A549 (cell line): ENCODE results near the gene CHST11. TPM values are rescaled to one million over a fixed set of nuclear protein-coding genes. Genes with fewer than 3 reads are reported as not detected.

Experiments used
- ATAC-seq, 2 experiments: fragments of 200-7000 bp in 1 of 2; fragments of >200 bp in 1 of 2; cut with Nextera tagmentation in 1 of 2; cut with Tn5 transposase in 1 of 2; 3 replicates each; pipeline versions ENCODE4 v1.8.0 to v1.9.1; 2018 to 2020; ENCODE audit warnings: mild to moderate bottlenecking in 1 of 2, moderate library complexity in 1 of 2
- CTCF ChIA-PET: fragments of 300-600 bp; sonication (Branson Sonifier 250); formaldehyde crosslinking; extraction: SDS; loops from one replicate; lab custom pipeline; 2021; ENCODE audit warnings: antibody characterized with exemption, inconsistent platforms; lab: Yijun Ruan, JAX
- POLR2A ChIA-PET: fragments of 350-600 bp; formaldehyde crosslinking; extraction: SDS; loops from one replicate; lab custom pipeline; 2021; ENCODE audit warnings: antibody characterized with exemption, inconsistent platforms; lab: Yijun Ruan, JAX
- DNase-seq, 2 experiments: peaks; one replicate each; pipeline versions ENCODE4 v3.0.0 to v3.0.0-alpha.2; 2011 to 2016; ENCODE audit warnings: low read depth in 1 of 2, low spot score in 1 of 2
- FAIRE-seq: peaks from 2 replicates; lab custom pipeline; 2011; peaks lifted over from hg19 to GRCh38; lab: Jason Lieb, UNC
- H3K27ac ChIP-seq, 2 experiments: fragments of >200 bp; sonication (Bioruptor Twin); formaldehyde crosslinking; 3 replicates each; pipeline ENCODE4 v1.5.1; 2016 to 2017
- H3K4me1 ChIP-seq: fragments of >200 bp; sonication (Bioruptor Twin); formaldehyde crosslinking; 3 replicates; pipeline ENCODE4 v1.6.1; 2016
- H3K4me2 ChIP-seq: fragments of >200 bp; sonication (Bioruptor Twin); formaldehyde crosslinking; 3 replicates; pipeline ENCODE4 v1.6.1; 2016
- H3K4me3 ChIP-seq: fragments of >200 bp; sonication (Bioruptor Twin); formaldehyde crosslinking; 3 replicates; pipeline ENCODE4 v1.5.1; 2016
- H3K9me3 ChIP-seq: fragments of >200 bp; sonication (Bioruptor Twin); formaldehyde crosslinking; 3 replicates; pipeline ENCODE4 v1.6.1; 2016
- CBX8 ChIP-seq: fragments of 200-600 bp; sonication (generic); IDR thresholded peaks from 2 replicates; pipeline ENCODE4 v1.6.1; 2016
- CEBPB ChIP-seq, 2 experiments: fragments of >200 bp in 1 of 2; sonication (Bioruptor Twin) in 1 of 2; formaldehyde crosslinking in 1 of 2; IDR thresholded peaks; 2 replicates each; pipeline ENCODE4 v1.6.1; 2012 to 2016
- CHD2 ChIP-seq: fragments of 150-350 bp; IDR thresholded peaks from 2 replicates; pipeline ENCODE4 v1.6.1; 2014; ENCODE audit warnings: low read length; ENCODE audit not compliant: partially characterized antibody
- CHD4 ChIP-seq: fragments of 200-600 bp; sonication (generic); IDR thresholded peaks from 2 replicates; pipeline ENCODE4 v1.6.1; 2016; ENCODE audit warnings: antibody characterized with exemption, mild to moderate bottlenecking, borderline replicate concordance
- E2F6 ChIP-seq: IDR thresholded peaks from 2 replicates; pipeline ENCODE4 v1.6.1; 2012; ENCODE audit warnings: low read depth, borderline replicate concordance
- EHF ChIP-seq: fragments of 250-450 bp; sonication (Bioruptor Pico); IDR thresholded peaks from 2 replicates; pipeline ENCODE4 v1.5.0; 2020; ENCODE audit warnings: mild to moderate bottlenecking
- ESRRA ChIP-seq: fragments of 150-350 bp; IDR thresholded peaks from 2 replicates; pipeline ENCODE4 v1.6.1; 2014; ENCODE audit warnings: mild to moderate bottlenecking, low read length, borderline replicate concordance
- FOSL2 ChIP-seq, 2 experiments: fragments of 450-650 bp in 1 of 2; fragments of >200 bp in 1 of 2; sonication (Bioruptor Twin) in 1 of 2; formaldehyde crosslinking; IDR thresholded peaks; 2 replicates each; pipeline versions ENCODE4 v1.5.0 to v1.6.1; 2016 to 2020; ENCODE audit warnings: mild to moderate bottlenecking in 1 of 2, moderate library complexity in 1 of 2
- GATA3 ChIP-seq: IDR thresholded peaks from 2 replicates; pipeline ENCODE4 v1.6.1; 2012; ENCODE audit warnings: borderline replicate concordance
- HES2 ChIP-seq: fragments of >200 bp; sonication (Bioruptor Twin); formaldehyde crosslinking; IDR thresholded peaks from 2 replicates; pipeline ENCODE4 v1.6.1; 2016
- HEYL ChIP-seq: fragments of 250-450 bp; sonication (Bioruptor Pico); IDR thresholded peaks from 2 replicates; pipeline ENCODE4 v1.8.0; 2021; ENCODE audit warnings: mild to moderate bottlenecking, moderate library complexity
- HOXA7 ChIP-seq: fragments of 250-450 bp; sonication (Bioruptor Pico); IDR thresholded peaks from 2 replicates; pipeline ENCODE4 v1.5.0; 2020; ENCODE audit warnings: mild to moderate bottlenecking, moderate library complexity
- HOXB5 ChIP-seq: fragments of 250-450 bp; sonication (Bioruptor Pico); IDR thresholded peaks from 2 replicates; pipeline ENCODE4 v1.5.0; 2020; ENCODE audit warnings: mild to moderate bottlenecking, moderate library complexity
- JUN ChIP-seq, 2 experiments: fragments of >200 bp; sonication (Bioruptor Twin); formaldehyde crosslinking; IDR thresholded peaks; 2 replicates in 1 of 2; 3 replicates in 1 of 2; pipeline ENCODE4 v1.6.1; 2016 to 2017
- MAFK ChIP-seq: fragments of 450-650 bp; IDR thresholded peaks from 2 replicates; pipeline ENCODE4 v1.6.1; 2014; ENCODE audit not compliant: partially characterized antibody
- MAX ChIP-seq: IDR thresholded peaks from 2 replicates; pipeline ENCODE4 v1.6.1; 2012
- NR3C1 ChIP-seq: fragments of >200 bp; sonication (Bioruptor Twin); formaldehyde crosslinking; IDR thresholded peaks from 3 replicates; pipeline ENCODE4 v1.6.1; 2017
- PBX3 ChIP-seq: IDR thresholded peaks from 2 replicates; pipeline ENCODE4 v1.6.1; 2012
- PHF8 ChIP-seq: fragments of 200-600 bp; sonication (generic); IDR thresholded peaks from 2 replicates; pipeline ENCODE4 v1.6.1; 2016; ENCODE audit warnings: low read depth, mild to moderate bottlenecking, antibody characterized with exemption, moderate library complexity, borderline replicate concordance
- POLR2A ChIP-seq: IDR thresholded peaks from 2 replicates; pipeline ENCODE4 v1.6.1; 2012; ENCODE audit warnings: mild to moderate bottlenecking, low read length
- RARB ChIP-seq: fragments of 250-450 bp; sonication (Bioruptor Pico); IDR thresholded peaks from 2 replicates; pipeline ENCODE4 v1.8.0; 2021; ENCODE audit warnings: mild to moderate bottlenecking, moderate library complexity
- TFCP2L1 ChIP-seq: fragments of 250-450 bp; sonication (Bioruptor Pico); IDR thresholded peaks from 2 replicates; pipeline ENCODE4 v1.5.0; 2021; ENCODE audit warnings: mild to moderate bottlenecking
- TP53 ChIP-seq: fragments of 250-450 bp; sonication (Bioruptor Pico); IDR thresholded peaks from 2 replicates; pipeline ENCODE4 v1.5.0; 2021; ENCODE audit warnings: mild to moderate bottlenecking, moderate library complexity
- ZC3H11A ChIP-seq: fragments of 450-650 bp; IDR thresholded peaks from 2 replicates; pipeline ENCODE4 v1.6.1; 2014; ENCODE audit warnings: antibody characterized with exemption, mild to moderate bottlenecking
- WGBS: methylation state at CpG from one replicate; pipeline ENCODE4 v1.1.6; 2017; ENCODE audit errors: missing lambda C conversion rate; 5-methylcytosine and 5-hydroxymethylcytosine counted together
- polyA plus RNA-seq, 4 experiments: library from polyadenylated mRNA; depleted of rRNA in 3 of 4; stranded (reverse); fragments of >200 nt; fragmentation: RNase III in 1 of 4; extraction: RNeasy Plus Mini Kit Qiagen cat#74134 plus additional on column Dnase treatment in 1 of 4; gene quantifications; 2 replicates in 3 of 4; 3 replicates in 1 of 4; pipeline ENCODE4 v1.2.3, GENCODE V29; 2011 to 2017

CHST11 gene
- polyA plus RNA-seq, 2 of the 4 experiments (the other 2 are of a cell fraction), result 19.2 to 21.8 TPM

- CTCF ChIA-PET, result interaction anchor here (0.6 to 1.6 kb wide), 3 partner anchors 91 to 247 kb away, joined by 3 to 8 read pairs (median 3); no protein-coding TSS in a partner anchor
- ATAC-seq, result no peak
- peak overlapping the region in 1 of 2 experiments; percentile 72; a peak in 3 of 6 replicates for H3K27ac ChIP-seq
- no peak overlapping the region for H3K4me3 ChIP-seq
- TF ChIP-seq TFCP2L1 (CRISPR knock-in tag) (no peak), PBX3 (no peak), CEBPB (IDR thresholded peaks at IDR 0.05) (no peak), POLR2A (no peak), GATA3 (no peak), TP53 (CRISPR knock-in tag) (no peak), MAFK (no peak), EHF (CRISPR knock-in tag) (no peak), CHD2 (no peak), MAX (no peak), CBX8 (no peak), FOSL2 (IDR thresholded peaks at IDR 0.05) (no peak), FOSL2 (CRISPR knock-in tag; IDR thresholded peaks at IDR 0.05) (no peak), HOXA7 (CRISPR knock-in tag) (no peak)
- DNase-seq, result no peak
- no peak for FAIRE-seq
- H3K4me2 ChIP-seq, result no peak overlapping the region; the same call in 2 of the 3 replicates
- H3K4me1 ChIP-seq, result peaks cover 51% of the 10 kb centered on the region
- WGBS, result 96% methylated on average over 6 of the region's 6 CpGs
- no peaks in the 10 kb centered on the region for H3K9me3 ChIP-seq
- POLR2A ChIA-PET, result no interaction called here
Measured at GRCh38 chr12:104576187-104576778, 119.5 kb downstream of the CHST11 start.

- no peaks in the 10 kb centered on the region for H3K9me3 ChIP-seq
- CTCF ChIA-PET, result no interaction called here
- peaks cover 53% of the 10 kb centered on the region for H3K4me1 ChIP-seq
- FAIRE-seq (no peak), ATAC-seq (no peak; a peak in 1 of 6 replicates), DNase-seq (no peak)
- POLR2A ChIA-PET, result interaction anchor here (1.2 kb wide), 1 partner anchor 11 kb away, joined by 3 read pairs; no protein-coding TSS in a partner anchor
- H3K27ac ChIP-seq, result peak overlapping the region in 1 of 2 experiments; percentile 72; a peak in 4 of 6 replicates
- peak overlapping the region; percentile 6; the same call in 1 of the 3 replicates for H3K4me2 ChIP-seq
- WGBS, result 76% methylated on average over 6 of the region's 6 CpGs
- TF ChIP-seq HEYL (CRISPR knock-in tag) (no peak), ESRRA (no peak), CHD4 (no peak), E2F6 (no peak), RARB (CRISPR knock-in tag) (no peak), JUN (IDR thresholded peaks at IDR 0.05) (no peak)
- H3K4me3 ChIP-seq, result no peak overlapping the region
Measured at GRCh38 chr12:104576980-104577580, 120.3 kb downstream of the CHST11 start.

- ChIA-PET POLR2A (interaction anchor here (1.2 kb wide), 1 partner anchor 11 kb away, joined by 3 read pairs; no protein-coding TSS in a partner anchor), CTCF (no interaction called here)
- H3K9me3 ChIP-seq, result no peaks in the 10 kb centered on the region
- ATAC-seq, result peak in 1 of 2 experiments; percentile 47; a peak in 3 of 6 replicates
- WGBS, result 75% methylated on average over 6 of the region's 6 CpGs
- FAIRE-seq, result no peak
- DNase-seq, result no peak
- peaks cover 53% of the 10 kb centered on the region for H3K4me1 ChIP-seq
- TF ChIP-seq HEYL (CRISPR knock-in tag) (no peak), TP53 (CRISPR knock-in tag) (no peak), HOXB5 (CRISPR knock-in tag) (no peak), TFCP2L1 (CRISPR knock-in tag) (no peak), NR3C1 (no peak), HES2 (no peak), ZC3H11A (no peak), PHF8 (no peak), MAX (no peak)
- H3K4me3 ChIP-seq, result no peak overlapping the region
- H3K4me2 ChIP-seq, result peak overlapping the region; percentile 49; the same call in 2 of the 3 replicates
- peak overlapping the region in 1 of 2 experiments; percentile 72; a peak in 4 of 6 replicates for H3K27ac ChIP-seq
Measured at GRCh38 chr12:104577581-104577981, 120.8 kb downstream of the CHST11 start.
